SK-N-MC (cell line): Measurements from ENCODE around the gene ANTXR2.

ENCODE experiments used
- FOXP2 ChIP-seq: optimal IDR thresholded peaks from 2 replicates; pipeline ENCODE3; 2011; ENCODE audit warnings: mild to moderate bottlenecking, moderate library complexity; ENCODE audit not compliant: insufficient read depth; ENCODE audit errors: extremely low read length, control extremely low read depth
- POLR2AphosphoS5 ChIP-seq: IDR thresholded peaks from 2 replicates; pipeline ENCODE4 v1.6.1; 2012; ENCODE audit warnings: mild to moderate bottlenecking, low read depth, low read length, borderline replicate concordance

DNA sequence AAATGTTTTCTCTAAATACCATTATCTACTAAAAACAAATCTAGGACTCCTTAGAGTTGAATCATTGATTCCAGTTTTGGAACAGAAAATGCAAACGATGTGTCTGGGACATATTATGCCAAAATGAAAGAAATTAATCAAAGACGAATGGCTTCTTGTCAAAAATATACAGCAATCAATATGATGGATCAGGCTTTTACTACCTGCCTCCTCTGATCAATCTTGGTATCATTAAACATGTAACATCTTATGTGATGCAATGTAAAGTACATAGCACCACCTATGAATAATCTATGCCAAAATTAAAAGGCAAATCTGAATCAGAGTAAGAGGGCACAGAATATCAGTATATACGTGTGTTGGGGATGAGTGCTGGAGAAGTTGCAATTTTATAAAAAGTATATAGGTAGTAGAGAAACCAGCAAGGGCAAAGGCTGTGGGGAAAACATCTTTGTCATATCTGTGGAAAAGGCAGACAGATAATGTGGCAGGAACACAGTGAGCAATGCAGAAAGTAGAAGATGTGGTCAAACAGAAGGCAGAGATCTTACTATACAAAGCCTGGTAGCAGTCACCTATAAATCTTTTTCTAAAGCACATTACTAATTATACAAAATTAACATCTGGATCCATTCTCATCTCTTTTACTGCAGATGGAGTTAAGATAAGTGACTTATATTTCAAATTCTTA is 152.7 kb downstream of the ANTXR2 start:
- TF ChIP-seq FOXP2 (no peak), POLR2AphosphoS5 (no peak)
